GM23338 (cell line): ENCODE data around the gene ANKRD45.
"Not testable (repeated sequence)": the region's sequence is repeated elsewhere in the genome, so short reads cannot be mapped to it uniquely, and the experiment has no call there.

Experiments
- CTCF ChIP-seq, 2 experiments: fragments of 200-600 bp in 1 of 2; sonication (generic) in 1 of 2; conservative IDR thresholded peaks; 2 replicates each; pipeline versions ENCODE4 v1.5.1 to v1.6.1; 2016 to 2017; ENCODE audit warnings: antibody characterized with exemption in 2 of 2, low read depth in 2 of 2, mild to moderate bottlenecking in 2 of 2, moderate library complexity in 1 of 2
- JUNB ChIP-seq: IDR thresholded peaks from one replicate; pipeline ENCODE4 v1.6.1; 2016; ENCODE audit warnings: antibody characterized with exemption; ENCODE audit not compliant: unreplicated experiment
- POLR2AphosphoS5 ChIP-seq: IDR thresholded peaks from 2 replicates; pipeline ENCODE4 v1.6.1; 2016; ENCODE audit warnings: antibody characterized with exemption, low read depth
- ZNF462 ChIP-seq: fragments of 250-450 bp; sonication (Bioruptor Pico); IDR thresholded peaks from 2 replicates; pipeline ENCODE4 v1.5.0; 2020; ENCODE audit warnings: mild to moderate bottlenecking, moderate library complexity

DNA sequence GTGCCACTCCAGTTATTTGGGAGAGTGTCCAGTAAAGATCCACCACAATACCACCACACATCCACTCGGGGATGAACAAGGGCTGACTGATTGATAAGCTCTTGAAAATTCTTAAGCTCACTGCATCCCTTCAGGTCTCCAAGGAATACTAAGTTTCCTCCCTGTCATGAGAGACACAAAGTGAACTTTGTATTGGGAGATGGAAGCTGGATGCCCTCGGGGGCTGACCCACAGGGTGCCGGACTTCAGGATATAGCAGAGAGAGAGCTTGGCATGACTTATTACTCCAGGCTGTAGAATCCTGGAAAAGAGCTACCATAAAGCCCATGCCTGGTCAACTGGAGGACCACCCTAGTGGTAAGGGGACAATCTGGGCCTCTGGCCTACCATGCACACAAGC lies 15.5 kb upstream of the ANKRD45 start:
- not testable (repeated sequence) for TF ChIP-seq CTCF (conservative IDR thresholded peaks at IDR 0.05; ENCODE audit: low read depth in 2 of 2); ZNF462 (CRISPR knock-in tag); JUNB; POLR2AphosphoS5
